Spleen (tissue), 11 donors: Measurements from ENCODE around the gene SYDE1. TPM values are rescaled to one million over a fixed set of nuclear protein-coding genes. Genes with fewer than 3 reads are reported as not detected.

Experiments
- DNase-seq: peaks from one replicate; pipeline ENCODE4 v3.0.0-alpha.2; 2020
- H3K27ac ChIP-seq, 8 donors: fragments of 200-600 bp; sonication (generic) in 7 of 8; 1 replicate in 4 of 8; 2 replicates in 4 of 8; pipeline versions ENCODE4 v1.5.0 to v1.8.0; 2016 to 2021; ENCODE audit warnings: inconsistent platforms in 4 of 8, mild to moderate bottlenecking in 4 of 8, moderate library complexity in 1 of 8
- H3K27me3 ChIP-seq, 7 donors: fragments of 200-600 bp; sonication (generic) in 6 of 7; replicated peaks in 1 of 7; 1 replicate in 4 of 7; 2 replicates in 3 of 7; pipeline versions ENCODE4 v1.5.0 to v1.8.0; 2016 to 2021; ENCODE audit warnings: inconsistent platforms in 3 of 7, mild to moderate bottlenecking in 1 of 7
- H3K36me3 ChIP-seq, 6 donors: fragments of 200-600 bp; sonication (generic) in 5 of 6; 1 replicate in 4 of 6; 2 replicates in 2 of 6; pipeline versions ENCODE4 v1.5.0 to v1.8.0; 2016 to 2021; ENCODE audit warnings: inconsistent platforms in 2 of 6
- H3K4me1 ChIP-seq, 6 donors: fragments of 200-600 bp; sonication (generic) in 5 of 6; 1 replicate in 3 of 6; 2 replicates in 3 of 6; pipeline versions ENCODE4 v1.5.0 to v1.8.0; 2016 to 2021; ENCODE audit warnings: inconsistent platforms in 3 of 6
- H3K4me3 ChIP-seq, 8 donors: fragments of 200-600 bp; sonication (generic) in 7 of 8; 1 replicate in 4 of 8; 2 replicates in 4 of 8; pipeline versions ENCODE4 v1.5.0 to v1.8.0; 2016 to 2021; ENCODE audit warnings: inconsistent platforms in 4 of 8, mild to moderate bottlenecking in 4 of 8, moderate library complexity in 2 of 8
- H3K9me3 ChIP-seq, 8 donors: fragments of 200-600 bp; sonication (generic) in 7 of 8; 1 replicate in 4 of 8; 2 replicates in 4 of 8; pipeline versions ENCODE4 v1.5.0 to v1.8.0; 2016 to 2021; ENCODE audit warnings: inconsistent platforms in 4 of 8
- POLR2A ChIP-seq, 3 donors: fragments of 450-650 bp; IDR thresholded peaks; one replicate each; pipeline ENCODE4 v1.5.1; 2017; ENCODE audit warnings: antibody characterized with exemption in 3 of 3, mild to moderate bottlenecking in 1 of 3
- POLR2AphosphoS5 ChIP-seq, 3 donors: sonication (generic); formaldehyde crosslinking; IDR thresholded peaks; one replicate each; pipeline ENCODE4 v1.5.1; 2017; ENCODE audit warnings: antibody characterized with exemption in 3 of 3
- WGBS, 5 donors: extraction: QIAGEN DNeasy Blood & Tissue Kit in 3 of 5; methylation state at CpG; one replicate each; pipeline versions ENCODE4 v1.1.5 to v1.1.7; 2013 to 2018; 5-methylcytosine and 5-hydroxymethylcytosine counted together
- intact Hi-C: fragments of 100-400 bp; cut with DNase I; formaldehyde crosslinking; loops from one replicate; pipeline ENCODE4 v1.15.0; 2023; ENCODE audit warnings: low total_unique reads
- polyA plus RNA-seq, 3 donors: library from polyadenylated mRNA; stranded (reverse); fragments of 200-250 nt; gene quantifications; one replicate each; pipeline ENCODE4 v1.2.1, GENCODE V29; 2013
- total RNA-seq, 7 donors: library from RNA; depleted of rRNA in 3 of 7; stranded (reverse); fragments of >200 nt in 3 of 7; fragmentation: NEBNext Ultra II Directional in 4 of 7; extraction: Animal tissue kit (Norgen Biotek cat#: 25700) in 4 of 7; gene quantifications; one replicate each; pipeline versions ENCODE4 v1.1.0 to v1.2.1, GENCODE V29; 2016 to 2021
- TF ChIP-seq, protein P1 (sequence below), 11 experiments: fragments of 200-600 bp in 7 of 11; fragments of 450-650 bp in 4 of 11; sonication (generic) in 4 of 11; IDR thresholded peaks in 8 of 11; conservative IDR thresholded peaks in 3 of 11; 1 replicate in 7 of 11; 2 replicates in 4 of 11; pipeline versions ENCODE4 v1.4.0 to v1.8.0; 2016 to 2021; ENCODE audit warnings: antibody characterized with exemption in 11 of 11, inconsistent platforms in 4 of 11, mild to moderate bottlenecking in 1 of 11
- donor health status: healthy with polysubstance abuse.
- donor health status: DM: no; HTN: no; CAD: no; lungs with moderate emphysema.
- donor health status: DM: no; HTN: no; CAD: no.
- donor health status: Bipolar disorder and iron deficiency.
- donor health status: healthy.
- donor health status: DM: no; HTN: no; CAD: no.
- donor health status: DM: yes; HTN: yes; CAD: no.

SYDE1 gene
- total and polyA plus RNA-seq, 10 donors: 2.0 to 27.6 (median 14.7) TPM

GRCh38 chr19:15101479-15102082, 5.6 kb upstream of the SYDE1 start:
- Histone ChIP-seq H3K36me3 (no peaks in the 10 kb centered on the region), H3K27ac (no peak overlapping the region), H3K27me3 (peaks cover 0 to 73% (median 9%) of the 10 kb centered on the region in 7 donors), H3K4me1 (peaks cover 0 to 13% (median 0%) of the 10 kb centered on the region in 6 donors), H3K9me3 (peaks cover 0 to 37% (median 28%) of the 10 kb centered on the region in 8 donors), H3K4me3 (no peak overlapping the region)
- no peak for TF ChIP-seq POLR2A (IDR thresholded peaks at IDR 0.05)
- TF ChIP-seq POLR2AphosphoS5 (IDR thresholded peaks at IDR 0.05): peak in 1 of 3 donors; percentile 63
- TF ChIP-seq, protein P1, sequence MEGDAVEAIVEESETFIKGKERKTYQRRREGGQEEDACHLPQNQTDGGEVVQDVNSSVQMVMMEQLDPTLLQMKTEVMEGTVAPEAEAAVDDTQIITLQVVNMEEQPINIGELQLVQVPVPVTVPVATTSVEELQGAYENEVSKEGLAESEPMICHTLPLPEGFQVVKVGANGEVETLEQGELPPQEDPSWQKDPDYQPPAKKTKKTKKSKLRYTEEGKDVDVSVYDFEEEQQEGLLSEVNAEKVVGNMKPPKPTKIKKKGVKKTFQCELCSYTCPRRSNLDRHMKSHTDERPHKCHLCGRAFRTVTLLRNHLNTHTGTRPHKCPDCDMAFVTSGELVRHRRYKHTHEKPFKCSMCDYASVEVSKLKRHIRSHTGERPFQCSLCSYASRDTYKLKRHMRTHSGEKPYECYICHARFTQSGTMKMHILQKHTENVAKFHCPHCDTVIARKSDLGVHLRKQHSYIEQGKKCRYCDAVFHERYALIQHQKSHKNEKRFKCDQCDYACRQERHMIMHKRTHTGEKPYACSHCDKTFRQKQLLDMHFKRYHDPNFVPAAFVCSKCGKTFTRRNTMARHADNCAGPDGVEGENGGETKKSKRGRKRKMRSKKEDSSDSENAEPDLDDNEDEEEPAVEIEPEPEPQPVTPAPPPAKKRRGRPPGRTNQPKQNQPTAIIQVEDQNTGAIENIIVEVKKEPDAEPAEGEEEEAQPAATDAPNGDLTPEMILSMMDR (IDR thresholded peaks at IDR 0.05 in 8 of 11, conservative IDR thresholded peaks at IDR 0.05 in 3 of 11): peak; percentile 31 to 80 (median 69)
- intact Hi-C loops: no loop called here
- no peak for DNase-seq
- 53 to 65% (median 61%) methylated on average over 3 of the region's 3 CpGs for WGBS, 5 donors

- WGBS, 5 donors: 62 to 88% (median 83%) methylated on average over 1 of the region's 1 CpG
- Histone ChIP-seq H3K27ac (no peak overlapping the region), H3K27me3 (peaks cover 0 to 77% (median 23%) of the 10 kb centered on the region in 7 donors), H3K4me1 (peaks cover 0 to 36% (median 11%) of the 10 kb centered on the region in 6 donors), H3K9me3 (peaks cover 0 to 37% (median 28%) of the 10 kb centered on the region in 8 donors), H3K36me3 (peaks cover 0 to 2% (median 0%) of the 10 kb centered on the region in 6 donors), H3K4me3 (no peak overlapping the region)
- DNase-seq: no peak
- TF ChIP-seq POLR2A (IDR thresholded peaks at IDR 0.05) (no peak), POLR2AphosphoS5 (IDR thresholded peaks at IDR 0.05) (no peak)
- TF ChIP-seq, protein P1 (IDR thresholded peaks at IDR 0.05 in 8 of 11, conservative IDR thresholded peaks at IDR 0.05 in 3 of 11): no peak
- intact Hi-C loops: no loop called here
Measured at GRCh38 chr19:15104003-15104402, 3.2 kb upstream of the SYDE1 start.

- 74 to 88% (median 81%) methylated on average over 1 of the region's 1 CpG for WGBS, 5 donors
- Histone ChIP-seq H3K4me1 (peaks cover 0 to 36% (median 12%) of the 10 kb centered on the region in 6 donors), H3K4me3 (no peak overlapping the region), H3K36me3 (peaks cover 0 to 6% (median 0%) of the 10 kb centered on the region in 6 donors), H3K9me3 (peaks cover 0 to 37% (median 28%) of the 10 kb centered on the region in 8 donors), H3K27ac (no peak overlapping the region), H3K27me3 (peaks cover 0 to 78% (median 24%) of the 10 kb centered on the region in 7 donors)
- no peak for TF ChIP-seq POLR2A (IDR thresholded peaks at IDR 0.05)
- TF ChIP-seq POLR2AphosphoS5 (IDR thresholded peaks at IDR 0.05): no peak
- TF ChIP-seq, protein P1 (IDR thresholded peaks at IDR 0.05 in 8 of 11, conservative IDR thresholded peaks at IDR 0.05 in 3 of 11): no peak
- intact Hi-C loops: no loop called here
- DNase-seq: no peak
Measured at GRCh38 chr19:15104411-15104810, 2.8 kb upstream of the SYDE1 start.

DNA sequence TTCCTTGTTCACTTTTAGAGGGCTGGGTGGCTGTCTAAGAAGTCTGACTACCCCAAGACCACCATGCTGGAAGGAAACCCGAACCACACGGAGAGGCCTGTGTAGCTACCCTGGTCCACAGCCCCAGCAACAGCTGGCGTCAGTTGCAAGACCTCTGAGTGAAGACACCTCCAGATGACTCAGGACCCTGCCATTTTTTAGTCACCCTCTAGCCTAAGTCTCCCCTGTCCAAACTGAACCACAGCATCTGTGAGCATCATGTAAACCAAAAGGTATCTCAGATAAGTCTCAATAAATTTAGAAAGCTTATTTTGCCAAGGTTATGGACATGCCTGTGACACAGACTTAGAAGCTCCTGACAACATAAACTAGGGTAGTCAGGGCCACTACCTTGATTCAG, 2.2 kb upstream of the SYDE1 start:
- Histone ChIP-seq H3K36me3 (peaks cover 0 to 13% (median 0%) of the 10 kb centered on the region in 6 donors), H3K4me1 (peaks cover 0 to 36% (median 12%) of the 10 kb centered on the region in 6 donors), H3K27me3 (peaks cover 0 to 78% (median 24%) of the 10 kb centered on the region in 7 donors), H3K9me3 (peaks cover 0 to 37% (median 28%) of the 10 kb centered on the region in 8 donors), H3K4me3 (no peak overlapping the region), H3K27ac (no peak overlapping the region)
- no peak for DNase-seq
- intact Hi-C loops: no loop called here
- 92 to 100% (median 94%) methylated on average over 3 of the region's 3 CpGs for whole genome bisulfite sequencing, 5 donors
- TF ChIP-seq, protein P1 (IDR thresholded peaks at IDR 0.05 in 8 of 11, conservative IDR thresholded peaks at IDR 0.05 in 3 of 11): no peak
- TF ChIP-seq POLR2AphosphoS5 (IDR thresholded peaks at IDR 0.05) (no peak), POLR2A (IDR thresholded peaks at IDR 0.05) (no peak)
